NCI-H526 treated with DMSO at 0.1 percent for 48 hours (cell line): Measurements from ENCODE around the gene HRH1.
"Not testable (repeated sequence)": the region's sequence is repeated elsewhere in the genome, so short reads cannot be mapped to it uniquely, and the experiment has no call there.

Source experiments
- DNase-seq: peaks from one replicate; lab custom pipeline; 2025; lab: John Stamatoyannopoulos, UW

HRH1 gene

DNA sequence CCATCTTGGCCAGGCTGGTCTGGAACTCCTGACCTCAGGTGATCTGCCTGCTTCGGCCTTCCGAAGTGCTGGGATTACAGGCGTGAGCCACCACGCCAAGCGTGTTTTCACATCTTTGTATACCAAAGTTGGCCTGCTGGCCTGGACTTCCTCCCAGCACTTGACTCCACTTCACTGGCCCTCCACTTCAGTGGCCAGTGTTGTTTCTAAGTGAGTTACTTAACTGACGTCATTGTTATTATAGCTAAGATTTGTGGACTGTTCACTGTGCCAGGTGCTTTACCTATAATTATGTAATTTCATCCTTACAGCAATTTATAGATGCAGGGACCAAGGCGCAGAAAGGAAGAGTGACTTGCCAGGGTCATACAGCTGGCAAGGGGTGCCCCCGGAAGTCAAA lies 52.0 kb downstream of the HRH1 start:
- no peak for DNase-seq

- DNase-seq: no peak
Measured at GRCh38 chr3:11206953-11207352, 52.7 kb downstream of the HRH1 start.

DNA sequence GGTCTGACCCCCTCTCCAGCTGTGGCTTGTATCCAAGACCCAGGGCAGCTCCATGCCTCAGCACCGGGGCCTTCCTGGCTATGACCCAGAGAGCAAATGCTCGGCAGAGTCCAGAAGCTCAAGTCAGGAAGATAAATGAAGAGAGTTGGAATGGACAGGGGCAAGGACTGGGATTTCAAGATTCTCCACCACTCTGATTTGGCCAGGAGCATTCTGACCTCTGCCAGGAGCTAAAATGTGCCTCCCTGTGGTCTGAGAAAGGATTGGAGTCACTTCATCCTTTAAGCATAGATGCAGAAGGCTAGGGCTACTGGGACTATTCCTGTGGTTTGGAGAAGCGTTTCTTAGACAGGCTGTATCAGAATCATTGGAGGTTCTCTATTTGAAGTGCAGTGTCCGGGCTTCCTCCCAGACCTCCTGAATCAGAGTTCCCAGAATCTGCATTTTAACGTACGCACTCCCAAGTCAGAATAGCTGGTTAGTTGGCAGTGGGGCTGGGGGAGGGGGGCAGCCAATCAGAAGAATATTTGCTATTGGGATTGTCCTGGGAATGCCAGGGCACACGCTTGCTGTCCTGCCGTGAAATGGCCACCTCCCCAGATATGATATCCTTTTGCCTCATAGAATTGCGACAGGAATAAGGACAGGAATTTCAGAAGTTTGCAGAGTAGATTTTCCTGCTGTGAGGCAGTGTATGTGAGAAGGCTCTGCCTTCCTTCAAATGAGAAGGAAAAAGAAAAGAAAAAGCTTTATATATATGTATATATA lies 57.4 kb downstream of the HRH1 start:
- no peak for DNase-seq

GRCh38 chr3:11212299-11212608 lies 58.0 kb downstream of the HRH1 start:
- no peak for DNase-seq

GRCh38 chr3:11212784-11213183 lies 58.5 kb downstream of the HRH1 start:
- DNase-seq: no peak

GRCh38 chr3:11213810-11214450 lies 59.6 kb downstream of the HRH1 start:
- no peak for DNase-seq

GRCh38 chr3:11214451-11214978 lies 60.2 kb downstream of the HRH1 start:
- DNase-seq: no peak

DNA sequence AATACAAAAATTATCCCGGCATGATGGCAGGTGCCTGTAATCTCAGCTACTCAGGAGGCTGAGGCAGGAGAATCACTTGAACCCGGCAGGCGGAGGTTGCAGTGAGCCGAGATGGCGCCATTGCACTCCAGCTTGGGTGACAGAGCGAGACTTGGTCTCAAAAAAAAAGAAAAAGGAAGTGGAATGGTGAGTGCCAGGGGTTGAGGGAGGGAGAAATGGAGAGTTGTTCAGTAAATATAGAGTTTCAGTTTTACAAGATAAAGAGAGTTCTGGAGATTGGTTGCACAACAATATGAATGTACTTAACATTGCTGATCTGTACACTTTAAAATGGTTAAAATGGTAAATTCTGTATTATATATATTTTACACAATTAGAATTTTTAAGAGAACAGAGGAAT lies 63.1 kb downstream of the HRH1 start:
- not testable (repeated sequence) for DNase-seq

DNA sequence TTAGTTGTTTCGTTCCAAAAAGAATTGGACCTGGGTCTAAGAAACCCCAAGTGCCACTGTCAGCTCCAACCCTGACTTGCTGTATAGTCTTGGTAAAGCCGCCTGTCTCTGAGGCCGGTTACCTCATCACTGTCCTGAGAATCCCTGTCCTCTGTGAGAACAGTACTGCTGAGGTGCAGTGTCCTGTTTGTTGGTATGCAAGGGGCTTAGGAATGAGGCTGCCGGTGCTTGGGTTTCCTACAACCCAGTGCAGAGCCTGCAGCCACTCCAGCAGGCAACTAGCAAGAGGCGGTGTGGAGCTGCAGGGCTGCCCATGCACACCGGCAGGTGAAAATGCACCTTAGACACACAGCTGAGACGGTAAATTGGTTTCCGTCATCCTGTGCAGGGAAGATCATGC lies 65.9 kb downstream of the HRH1 start:
- no peak for DNase-seq

- DNase-seq: no peak
Measured at GRCh38 chr3:11221818-11222415, 67.6 kb downstream of the HRH1 start.

DNA sequence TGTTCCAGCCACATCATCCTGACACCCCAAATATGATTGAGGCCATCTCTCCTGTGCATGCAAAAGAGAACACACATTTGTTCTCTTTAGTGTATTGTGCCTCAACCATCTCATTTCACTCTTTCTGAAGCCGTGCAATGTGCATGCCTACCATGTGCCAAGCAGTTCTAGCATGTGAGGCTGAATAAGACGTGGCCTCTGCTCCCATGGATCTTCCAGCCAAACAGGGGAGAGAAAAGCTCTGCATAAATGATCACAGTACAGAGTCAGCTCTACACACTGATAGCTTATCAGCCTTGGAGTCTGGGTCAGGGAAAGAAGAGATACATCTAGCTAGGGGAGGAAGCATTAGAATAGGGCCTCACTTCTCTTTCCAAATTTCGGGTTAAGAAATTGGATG lies 69.7 kb downstream of the HRH1 start:
- DNase-seq: no peak

DNA sequence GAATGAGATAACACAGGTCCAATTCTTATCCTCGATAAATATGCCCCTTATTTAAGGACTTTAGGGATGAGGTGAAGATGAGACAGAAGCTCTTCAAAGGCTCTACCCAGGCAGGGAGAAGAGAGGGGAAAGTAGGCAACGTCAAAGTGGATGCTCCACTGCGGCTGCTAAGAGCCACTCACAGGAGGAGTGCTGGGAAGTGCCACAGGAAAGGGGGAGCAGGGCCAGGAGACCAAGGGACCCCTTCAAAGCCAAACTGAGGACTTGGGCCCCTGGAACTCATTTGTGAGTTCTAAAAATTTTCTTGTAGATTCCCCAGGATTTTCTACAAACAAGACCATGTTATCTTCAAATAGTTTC lies 70.6 kb downstream of the HRH1 start:
- no peak for DNase-seq

- DNase-seq: no peak
Measured at GRCh38 chr3:11226042-11226370, 71.7 kb downstream of the HRH1 start.

GRCh38 chr3:11228041-11228440 lies 73.7 kb downstream of the HRH1 start:
- DNase-seq: no peak

- DNase-seq: no peak
Measured at GRCh38 chr3:11230125-11230524, 75.8 kb downstream of the HRH1 start.

DNA sequence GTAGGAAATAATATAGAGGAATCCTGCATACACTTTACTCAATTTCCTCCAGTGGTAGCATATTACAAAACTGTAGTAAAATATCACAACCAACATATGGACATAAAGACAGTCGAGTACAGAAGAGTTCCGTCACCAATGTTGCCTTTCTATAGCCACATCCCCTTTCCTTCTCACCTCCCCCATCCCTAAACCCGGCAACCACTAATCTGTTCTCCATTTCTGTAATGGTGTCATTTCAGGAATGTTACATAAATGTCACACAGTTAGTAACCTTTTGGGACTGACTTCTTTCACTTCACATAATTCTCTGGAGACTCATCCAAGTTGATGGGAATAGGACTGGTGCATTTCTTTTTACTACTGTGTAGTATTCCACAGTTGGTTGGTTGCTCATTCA lies 76.5 kb downstream of the HRH1 start:
- no peak for DNase-seq

DNA sequence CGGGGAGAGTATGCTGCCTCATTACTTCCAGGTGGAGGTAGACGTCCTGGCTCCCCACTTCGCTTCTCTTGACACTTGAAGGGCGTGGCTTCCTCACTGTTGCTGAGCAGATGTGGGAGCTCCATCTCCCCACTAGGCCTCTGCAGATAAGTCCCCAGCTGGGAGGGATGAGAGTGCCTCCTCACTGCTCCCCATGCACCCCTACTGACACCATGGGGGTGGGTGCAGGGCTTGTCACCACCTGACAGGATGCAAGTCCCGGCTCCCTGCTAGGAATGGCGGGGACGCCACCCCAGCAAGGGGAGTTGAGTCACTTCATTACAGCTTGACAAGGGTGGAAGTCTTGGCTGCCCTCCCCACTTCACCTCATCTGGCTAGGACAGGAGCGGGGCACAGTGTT lies 81.1 kb downstream of the HRH1 start:
- DNase-seq: no peak

DNA sequence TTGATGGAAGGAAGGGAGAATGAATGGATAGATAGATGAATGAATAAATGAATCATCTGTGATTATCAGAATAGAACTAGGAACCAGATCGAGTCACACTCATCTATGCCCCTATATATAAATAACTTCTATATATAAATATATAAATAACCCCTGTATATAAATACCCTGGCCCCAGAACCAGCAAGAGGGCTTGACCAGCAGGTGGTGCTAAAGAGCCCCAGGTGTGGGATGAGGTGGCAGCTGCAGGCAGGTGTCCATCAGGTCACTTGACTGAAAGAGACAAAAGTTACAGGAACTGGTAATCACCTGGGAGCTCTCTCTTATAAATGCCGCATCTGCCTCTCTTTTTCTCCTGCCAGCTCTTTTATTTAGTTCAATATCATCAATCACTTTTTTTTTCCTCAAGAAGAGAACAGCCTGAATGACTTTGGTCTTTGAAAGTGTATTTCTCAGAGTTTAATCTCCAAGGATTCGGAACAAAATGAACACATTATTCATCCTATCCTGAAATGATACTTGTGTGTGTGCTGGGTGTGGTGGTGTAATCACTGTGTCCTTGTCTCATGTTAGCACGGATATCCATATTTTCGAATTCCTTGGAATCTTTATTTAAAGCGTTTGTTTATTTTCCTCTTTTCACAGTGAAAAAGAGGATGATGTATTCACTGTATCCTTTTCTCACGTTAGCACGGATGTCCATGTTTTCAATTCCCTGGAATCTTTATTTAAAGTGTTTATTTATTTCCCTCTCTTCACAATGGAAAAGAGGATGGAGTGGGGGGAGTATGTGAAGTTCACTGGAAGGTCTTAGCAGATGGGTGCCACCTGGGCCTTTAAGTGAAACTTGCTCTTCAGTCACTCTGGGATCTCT lies 82.5 kb downstream of the HRH1 start:
- peak; percentile 21 for DNase-seq

GRCh38 chr3:11238060-11238459 lies 83.8 kb downstream of the HRH1 start:
- DNase-seq: no peak

DNA sequence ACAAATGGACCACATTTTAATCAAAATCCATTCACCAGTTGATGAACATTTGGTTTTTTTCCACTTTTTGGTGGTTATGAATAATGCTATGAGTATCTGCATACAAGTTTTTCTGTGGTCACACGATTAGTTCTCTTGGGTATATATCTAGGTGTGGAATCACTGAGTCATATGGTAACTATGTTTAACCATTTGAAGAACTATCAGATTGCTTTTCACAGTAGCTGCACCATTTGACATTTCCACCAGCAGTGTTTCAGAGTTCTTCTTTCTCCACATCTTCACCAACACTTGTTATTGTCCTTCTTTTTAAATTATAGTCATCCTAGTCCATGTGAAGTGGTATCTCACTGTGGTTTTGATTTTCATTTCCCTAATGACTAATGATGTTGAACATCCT lies 84.6 kb downstream of the HRH1 start:
- no peak for DNase-seq

DNA sequence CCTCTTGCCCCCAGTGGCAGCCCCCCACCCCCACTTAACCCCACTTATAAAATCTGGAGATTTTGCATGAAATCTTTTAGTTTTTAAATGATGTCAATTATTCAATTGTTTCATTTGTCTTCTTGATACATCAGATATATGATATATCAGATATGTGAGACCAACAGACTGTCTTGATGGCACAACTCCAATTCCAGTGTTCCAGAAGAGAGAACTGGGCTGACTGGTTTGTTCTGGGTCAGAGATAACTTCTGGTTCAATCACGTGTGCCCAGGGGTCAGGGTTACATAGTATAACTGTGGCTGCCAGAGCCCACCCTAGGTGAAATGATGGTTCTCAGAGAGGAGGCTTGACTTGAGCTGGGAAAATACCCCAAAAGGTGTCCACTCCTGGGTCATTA lies 85.5 kb downstream of the HRH1 start:
- no peak for DNase-seq

GRCh38 chr3:11240496-11240895 lies 86.2 kb downstream of the HRH1 start:
- DNase-seq: no peak
